ENCODE results near the gene ACSS2. TPM values are rescaled to one million over a fixed set of nuclear protein-coding genes. Genes with fewer than 3 reads are reported as not detected.

The ACSS2 gene
- 25.2 TPM for polyA plus RNA-seq (2013, experiment 1 of 2; ENCODE audit: insufficient read length)
- polyA plus RNA-seq (2013, experiment 2 of 2; ENCODE audit: insufficient read length) = 23.9 TPM

GRCh38 chr20:34876406-34877282 is at the start of gene ACSS2:
TSS of gene ACSS2 (plus strand) at chr20:34876612. CDS start at chr20:34876646, 34 bp downstream.
- no peak for DNase-seq

- DNase-seq = no peak
These were observed 47.2 kb upstream of the ACSS2 start for GRCh38 chr20:34829191-34829590.

GRCh38 chr20:34831936-34832335 is 44.5 kb upstream of the ACSS2 start:
- DNase-seq = no peak

GRCh38 chr20:34834459-34834893 is 41.9 kb upstream of the ACSS2 start:
- peak; percentile 45 for DNase-seq

GRCh38 chr20:34842143-34842542 is 34.3 kb upstream of the ACSS2 start:
- DNase-seq = no peak

- DNase-seq = no peak
These were observed 33.0 kb upstream of the ACSS2 start for GRCh38 chr20:34843421-34843820.

- DNase-seq = no peak
These were observed 27.8 kb upstream of the ACSS2 start for GRCh38 chr20:34848597-34848996.

GRCh38 chr20:34849778-34850177 is 26.6 kb upstream of the ACSS2 start:
- no peak for DNase-seq

- no peak for DNase-seq
These were observed 25.4 kb upstream of the ACSS2 start for GRCh38 chr20:34850969-34851368.

GRCh38 chr20:34852298-34852697 is 24.1 kb upstream of the ACSS2 start:
- DNase-seq = no peak

GRCh38 chr20:34859367-34859766 is 17.0 kb upstream of the ACSS2 start:
- DNase-seq = no peak

GRCh38 chr20:34859826-34860545 is 16.4 kb upstream of the ACSS2 start:
- DNase-seq = no peak

GRCh38 chr20:34861386-34862084 is 14.9 kb upstream of the ACSS2 start:
- DNase-seq = no peak

- DNase-seq = no peak
These were observed 13.7 kb upstream of the ACSS2 start for GRCh38 chr20:34862724-34863123.

GRCh38 chr20:34863421-34863965 is 12.9 kb upstream of the ACSS2 start:
- no peak for DNase-seq

- DNase-seq = no peak
These were observed 12.2 kb upstream of the ACSS2 start for GRCh38 chr20:34864216-34864615.

GRCh38 chr20:34871320-34871926 is 5.0 kb upstream of the ACSS2 start:
- DNase-seq = no peak

- DNase-seq = no peak
These were observed 4.3 kb upstream of the ACSS2 start for GRCh38 chr20:34871966-34872621.

- DNase-seq = peak; percentile 73
These were observed 3.7 kb upstream of the ACSS2 start, which contains the start of gene GGT7 for GRCh38 chr20:34872622-34873224. TSS of gene GGT7 (minus strand) at chr20:34872856. CDS start at chr20:34872815, 41 bp downstream.

- DNase-seq = no peak
These were observed 2.8 kb upstream of the ACSS2 start for GRCh38 chr20:34873583-34874093.
